GM12878 (cell line): ENCODE measurements around the gene TTLL4. TPM values are rescaled to one million over a fixed set of nuclear protein-coding genes. Genes with fewer than 3 reads are reported as not detected.

Experiments used
- ATAC-seq: fragments of 200-7000 bp; cut with Tn5 transposase; 3 replicates; pipeline ENCODE4 v1.9.1; 2020; ENCODE audit warnings: mild to moderate bottlenecking, moderate library complexity
- BruUV-seq: library from RNA; stranded (reverse); fragments of 400-500 nt; replicated peaks from 2 replicates; lab custom pipeline; 2021; lab: Mats Ljungman, UMichigan
- CTCF ChIA-PET: fragments of 300-600 bp; sonication (Branson Sonifier 250); formaldehyde crosslinking; extraction: SDS; loops from one replicate; lab custom pipeline; 2021; ENCODE audit warnings: inconsistent platforms; lab: Yijun Ruan, JAX
- POLR2A ChIA-PET: fragments of 350-600 bp; formaldehyde crosslinking; extraction: SDS; loops from one replicate; lab custom pipeline; 2021; ENCODE audit warnings: inconsistent platforms; lab: Charles Lee
- RAD21 ChIA-PET: fragments of 300-600 bp; sonication (Branson Sonifier 250); formaldehyde crosslinking; loops from one replicate; lab custom pipeline; 2023; ENCODE audit warnings: antibody characterized with exemption; ENCODE audit not compliant: unreplicated experiment; lab: Charles Lee
- SMC1A ChIA-PET: fragments of 300-600 bp; sonication (Branson Sonifier 250); formaldehyde crosslinking; loops from one replicate; lab custom pipeline; 2023; ENCODE audit not compliant: unreplicated experiment, uncharacterized antibody; lab: Charles Lee
- DNase-seq: peaks from one replicate; pipeline ENCODE4 v3.0.0-alpha.2; 2011; ENCODE audit warnings: low read depth, low spot score
- FAIRE-seq: peaks from 3 replicates; lab custom pipeline; 2011; peaks lifted over from hg19 to GRCh38; lab: Jason Lieb, UNC
- H2AFZ ChIP-seq: 2 replicates; pipeline ENCODE4 v1.6.0; 2011; ENCODE audit warnings: low read depth, low read length, control low read depth; ENCODE audit not compliant: control insufficient read depth
- H3K27ac ChIP-seq: 2 replicates; pipeline ENCODE4 v1.5.1; 2011; ENCODE audit warnings: control low read depth; ENCODE audit not compliant: control insufficient read depth, insufficient read depth
- H3K27me3 ChIP-seq, 2 experiments: replicated peaks in 1 of 2; 2 replicates each; pipeline versions ENCODE4 v1.6.0 to v1.6.1; 2011; ENCODE audit warnings: low read length in 1 of 2; ENCODE audit not compliant: control insufficient read depth in 2 of 2, insufficient read depth in 2 of 2
- H3K36me3 ChIP-seq, 2 experiments: 2 replicates each; pipeline ENCODE4 v1.5.1; 2011; ENCODE audit warnings: low read length in 1 of 2; ENCODE audit not compliant: control insufficient read depth in 2 of 2, insufficient read depth in 2 of 2
- H3K4me1 ChIP-seq: 2 replicates; pipeline ENCODE4 v1.6.1; 2011; ENCODE audit warnings: mild to moderate bottlenecking, low read length, moderate library complexity, mixed read lengths; ENCODE audit not compliant: control insufficient read depth, insufficient read depth
- H3K4me2 ChIP-seq: 2 replicates; pipeline ENCODE4 v1.6.0; 2011; ENCODE audit warnings: control low read depth; ENCODE audit not compliant: control insufficient read depth, insufficient read depth
- H3K4me3 ChIP-seq: fragments of 200-600 bp; sonication (generic); 2 replicates; pipeline ENCODE4 v1.5.1; 2016
- H3K79me2 ChIP-seq: 2 replicates; pipeline ENCODE4 v1.6.0; 2011; ENCODE audit warnings: low read length; ENCODE audit not compliant: control insufficient read depth, insufficient read depth
- H3K9ac ChIP-seq: 2 replicates; pipeline ENCODE4 v1.8.0; 2011; ENCODE audit warnings: low read length, control low read depth, mixed read lengths; ENCODE audit not compliant: control insufficient read depth, insufficient read depth
- H3K9me3 ChIP-seq: replicated peaks from 3 replicates; pipeline ENCODE4 v1.5.1; 2011; ENCODE audit warnings: mild to moderate bottlenecking, low read length; ENCODE audit not compliant: control insufficient read depth, insufficient read depth
- H4K20me1 ChIP-seq: 2 replicates; pipeline ENCODE4 v1.6.0; 2011; ENCODE audit not compliant: control insufficient read depth, insufficient read depth
- BHLHE40 ChIP-seq, 2 experiments: fragments of 450-650 bp in 1 of 2; IDR thresholded peaks; 2 replicates each; pipeline ENCODE4 v1.6.1; 2011 to 2017; ENCODE audit warnings: low read depth in 2 of 2, borderline replicate concordance in 1 of 2, improper control_type of control experiment in 1 of 2, low read length in 1 of 2, mild to moderate bottlenecking in 1 of 2
- CUX1 ChIP-seq: IDR thresholded peaks from 2 replicates; pipeline ENCODE4 v1.6.1; 2012; ENCODE audit warnings: improper control_type of control experiment, low read depth, low read length; ENCODE audit not compliant: insufficient replicate concordance
- EP300 ChIP-seq, 2 experiments: fragments of 150-350 bp in 1 of 2; IDR thresholded peaks; 2 replicates each; pipeline ENCODE4 v1.6.1; 2011 to 2012; ENCODE audit warnings: low read depth in 2 of 2, low read length in 2 of 2, borderline replicate concordance in 1 of 2, improper control_type of control experiment in 1 of 2, inconsistent platforms in 1 of 2; ENCODE audit not compliant: control insufficient read depth in 1 of 2
- HCFC1 ChIP-seq: fragments of 150-350 bp; IDR thresholded peaks from 2 replicates; pipeline ENCODE4 v1.6.1; 2014; ENCODE audit warnings: low read length
- JUND ChIP-seq: IDR thresholded peaks from 2 replicates; pipeline ENCODE4 v1.6.1; 2012; ENCODE audit warnings: low read depth, mild to moderate bottlenecking, low read length, improper control_type of control experiment, moderate library complexity
- KLF5 ChIP-seq: fragments of 450-650 bp; IDR thresholded peaks from 2 replicates; pipeline ENCODE4 v1.6.1; 2014; ENCODE audit warnings: mild to moderate bottlenecking; ENCODE audit not compliant: partially characterized antibody
- POU2F2 ChIP-seq: IDR thresholded peaks from 3 replicates; pipeline ENCODE4 v1.6.1; 2011; ENCODE audit warnings: low read depth, mild to moderate bottlenecking, low read length, borderline replicate concordance
- REST ChIP-seq: IDR thresholded peaks from 2 replicates; pipeline ENCODE4 v1.6.1; 2012; ENCODE audit warnings: mild to moderate bottlenecking, low read depth, low read length
- SIX5 ChIP-seq: IDR thresholded peaks from 2 replicates; pipeline ENCODE4 v1.6.1; 2011; ENCODE audit warnings: mild to moderate bottlenecking, low read depth, low read length, moderate library complexity; ENCODE audit not compliant: severe bottlenecking
- SMAD5 ChIP-seq: IDR thresholded peaks from 2 replicates; pipeline ENCODE4 v1.6.1; 2016; ENCODE audit warnings: antibody characterized with exemption, low read depth
- SMC3 ChIP-seq: IDR thresholded peaks from 2 replicates; pipeline ENCODE4 v1.6.1; 2011; ENCODE audit warnings: low read length, improper control_type of control experiment, borderline replicate concordance
- STAT3 ChIP-seq: IDR thresholded peaks from 2 replicates; pipeline ENCODE4 v1.6.1; 2011; ENCODE audit warnings: low read depth, low read length, improper control_type of control experiment
- SUPT20H ChIP-seq: IDR thresholded peaks from 2 replicates; pipeline ENCODE4 v1.6.1; 2011; ENCODE audit warnings: low read depth, mild to moderate bottlenecking, low read length, moderate library complexity, borderline replicate concordance; ENCODE audit not compliant: control insufficient read depth
- TCF3 ChIP-seq: IDR thresholded peaks from 2 replicates; pipeline ENCODE4 v1.6.1; 2012; ENCODE audit warnings: low read depth, mild to moderate bottlenecking, low read length, borderline replicate concordance; ENCODE audit not compliant: insufficient read depth
- WGBS: methylation state at CpG from one replicate; pipeline ENCODE4 v1.1.6; 2016; ENCODE audit warnings: low lambda C conversion rate; ENCODE audit not compliant: insufficient replicate concordance, insufficient coverage; ENCODE audit errors: missing lambda C conversion rate; 5-methylcytosine and 5-hydroxymethylcytosine counted together
- in situ Hi-C: fragments of 300-500 bp; cut with MboI; formaldehyde crosslinking; loops from 9 replicates; pipeline ENCODE4 v1.14.3; 2018; ENCODE audit warnings: mixed read lengths
- intact Hi-C: fragments of 100-400 bp; cut with micrococcal nuclease; formaldehyde crosslinking; loops from one replicate; pipeline ENCODE4 v1.14.2; 2022; ENCODE audit not compliant: unreplicated experiment
- polyA plus RNA-seq, 11 experiments: library from polyadenylated mRNA; depleted of rRNA in 4 of 11; unstranded in 6 of 11; stranded (reverse) in 5 of 11; fragments of >200 nt; fragmentation: Nextera tagmentation in 4 of 11; fragmentation: Illumina TruSeq in 1 of 11; extraction: Ambion mirVana in 4 of 11; extraction: Trizol in 1 of 11; gene quantifications; 1 replicate in 1 of 11; 2 replicates in 10 of 11; pipeline versions ENCODE4 v1.2.1 to v1.2.3, GENCODE V29; 2011 to 2016; ENCODE audit warnings: inconsistent platforms in 2 of 11, missing spikeins in 2 of 11, low read depth in 1 of 11
- total RNA-seq, 4 experiments: library from RNA; depleted of rRNA in 3 of 4; stranded (reverse); fragments of >200 nt in 3 of 4; fragmentation: Illumina TruSeq in 1 of 4; extraction: Trizol in 1 of 4; gene quantifications; 2 replicates each; pipeline versions ENCODE4 v1.2.1 to v1.2.3, GENCODE V29; 2013 to 2021
- TF ChIP-seq, protein P1 (sequence below): IDR thresholded peaks from 2 replicates; pipeline ENCODE4 v1.6.1; 2011; ENCODE audit warnings: borderline replicate concordance, low read depth, mild to moderate bottlenecking, moderate library complexity, mixed read lengths, low read length; ENCODE audit not compliant: insufficient read depth; ENCODE audit errors: extremely low read length

TTLL4 gene
- total and polyA plus RNA-seq, 10 of the 15 experiments (the other 5 are each of a cell fraction or from before 2014, with no cell fraction given), result 16.6 to 63.1 (median 32.9) TPM

DNA sequence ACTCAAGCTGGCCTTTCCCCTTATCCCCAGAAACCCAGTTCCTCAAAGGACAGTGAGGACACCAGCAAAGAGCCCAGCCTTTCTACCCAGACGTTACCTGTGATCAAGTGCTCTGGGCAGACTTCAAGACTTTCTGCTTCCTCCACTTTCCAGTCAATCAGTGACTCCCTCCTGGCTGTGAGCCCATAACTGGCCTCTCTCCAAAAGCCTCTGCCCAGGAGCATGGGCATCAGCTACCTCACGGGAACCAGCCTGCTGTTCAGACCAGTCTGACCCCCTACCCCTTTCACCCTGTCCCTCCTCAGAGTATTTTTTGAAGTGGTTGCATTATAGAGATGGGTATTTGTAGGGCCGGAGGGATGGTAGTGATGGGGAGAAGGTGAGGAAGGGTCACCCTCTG is 43.6 kb downstream of the TTLL4 start:
- SMC1A ChIA-PET, result no interaction called here
- FAIRE-seq (no peak), DNase-seq (no peak), ATAC-seq (no peak)
- Histone ChIP-seq H3K9me3 (no peaks in the 10 kb centered on the region), H3K4me3 (no peak overlapping the region), H3K4me2 (no peak overlapping the region), H3K79me2 (no peaks in the 10 kb centered on the region), H2AFZ (no peak overlapping the region), H3K4me1 (no peaks in the 10 kb centered on the region), H3K27me3 (no peaks in the 10 kb centered on the region), H3K9ac (no peak overlapping the region), H3K27ac (no peak overlapping the region), H3K36me3 (peaks cover 26 to 35% of the 10 kb centered on the region in 2 experiments), H4K20me1 (no peaks in the 10 kb centered on the region)
- 96% methylated on average over 3 of the region's 3 CpGs for WGBS
- intact Hi-C loops, result no loop called here
- POLR2A ChIA-PET, result no interaction called here
- CTCF ChIA-PET, result no interaction called here
- TF ChIP-seq STAT3 (no peak), CUX1 (no peak), SMC3 (no peak), BHLHE40 (IDR thresholded peaks at IDR 0.05; ENCODE audit: borderline replicate concordance in 1 of 2, low read depth in 2 of 2, low read length in 1 of 2) (no peak), SMAD5 (no peak), JUND (no peak), SUPT20H (no peak), HCFC1 (no peak), TCF3 (no peak), REST (no peak), EP300 (IDR thresholded peaks at IDR 0.05; ENCODE audit: borderline replicate concordance in 1 of 2, control insufficient read depth in 1 of 2, low read depth in 2 of 2, low read length in 2 of 2) (no peak), SIX5 (no peak), POU2F2 (no peak), KLF5 (no peak)
- TF ChIP-seq, protein P1, sequence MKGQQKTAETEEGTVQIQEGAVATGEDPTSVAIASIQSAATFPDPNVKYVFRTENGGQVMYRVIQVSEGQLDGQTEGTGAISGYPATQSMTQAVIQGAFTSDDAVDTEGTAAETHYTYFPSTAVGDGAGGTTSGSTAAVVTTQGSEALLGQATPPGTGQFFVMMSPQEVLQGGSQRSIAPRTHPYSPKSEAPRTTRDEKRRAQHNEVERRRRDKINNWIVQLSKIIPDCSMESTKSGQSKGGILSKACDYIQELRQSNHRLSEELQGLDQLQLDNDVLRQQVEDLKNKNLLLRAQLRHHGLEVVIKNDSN, result no peak
- no TSS peak for BruUV-seq
- RAD21 ChIA-PET, result no interaction called here
- in situ Hi-C loops, result no loop called here
